Loucy (cell line): ENCODE results near the gene UBAC2.

Experiments
- H2AFZ ChIP-seq: fragments of 200-600 bp; sonication (generic); 2 replicates; pipeline ENCODE4 v1.6.0; 2016; ENCODE audit warnings: antibody characterized with exemption, mild to moderate bottlenecking, low read length, moderate library complexity
- H3F3A ChIP-seq: fragments of 200-600 bp; 2 replicates; pipeline ENCODE4 v1.6.0; 2016; ENCODE audit warnings: antibody characterized with exemption, low read depth, mild to moderate bottlenecking
- H3K27me3 ChIP-seq: fragments of 200-600 bp; sonication (generic); 2 replicates; pipeline ENCODE4 v1.6.1; 2014; ENCODE audit warnings: low read length, mild to moderate bottlenecking; ENCODE audit not compliant: insufficient read depth, poor library complexity, severe bottlenecking
- H3K36me3 ChIP-seq: fragments of 200-600 bp; sonication (generic); 2 replicates; pipeline ENCODE4 v1.6.1; 2016; ENCODE audit warnings: low read length; ENCODE audit not compliant: insufficient read depth
- H3K4me1 ChIP-seq: fragments of 200-600 bp; sonication (generic); 2 replicates; pipeline ENCODE4 v1.5.1; 2014; ENCODE audit warnings: low read length, mild to moderate bottlenecking; ENCODE audit not compliant: insufficient read depth, poor library complexity, severe bottlenecking
- H3K4me2 ChIP-seq: fragments of 200-600 bp; sonication (generic); 2 replicates; pipeline ENCODE4 v1.6.0; 2014; ENCODE audit warnings: antibody characterized with exemption, low read length, low read depth, mild to moderate bottlenecking; ENCODE audit not compliant: poor library complexity, severe bottlenecking
- H3K4me3 ChIP-seq: fragments of 200-600 bp; sonication (generic); 2 replicates; pipeline ENCODE4 v1.5.1; 2014; ENCODE audit warnings: low read length, mild to moderate bottlenecking, mixed read lengths; ENCODE audit not compliant: poor library complexity, severe bottlenecking
- H3K79me2 ChIP-seq: fragments of 200-600 bp; sonication (generic); 2 replicates; pipeline ENCODE4 v1.6.1; 2014; ENCODE audit warnings: low read length; ENCODE audit not compliant: insufficient read depth
- H3K9ac ChIP-seq: fragments of 200-600 bp; sonication (generic); 2 replicates; pipeline ENCODE4 v1.6.0; 2014; ENCODE audit warnings: mild to moderate bottlenecking, low read depth, low read length, moderate library complexity; ENCODE audit not compliant: poor library complexity, severe bottlenecking
- H3K9me2 ChIP-seq: fragments of 200-600 bp; sonication (generic); replicated peaks from 2 replicates; pipeline ENCODE4 v1.6.1; 2016; ENCODE audit warnings: low read depth, low read length, mixed read lengths
- H3K9me3 ChIP-seq: fragments of 200-600 bp; sonication (generic); 2 replicates; pipeline ENCODE4 v1.6.1; 2014; ENCODE audit warnings: mild to moderate bottlenecking, antibody characterized with exemption, low read length, low read depth; ENCODE audit not compliant: insufficient read depth
- H4K20me1 ChIP-seq: fragments of 200-600 bp; sonication (generic); 2 replicates; pipeline ENCODE4 v1.6.0; 2014; ENCODE audit warnings: antibody characterized with exemption, low read length, mild to moderate bottlenecking; ENCODE audit not compliant: insufficient read depth, poor library complexity, severe bottlenecking
- CTCF ChIP-seq: fragments of 200-600 bp; sonication (generic); conservative IDR thresholded peaks from 2 replicates; pipeline ENCODE4 v1.5.1; 2014; ENCODE audit warnings: mild to moderate bottlenecking, antibody characterized with exemption, low read length
- EZH2phosphoT487 ChIP-seq: fragments of 200-600 bp; IDR thresholded peaks from 2 replicates; pipeline ENCODE4 v1.6.1; 2018; ENCODE audit warnings: antibody characterized with exemption, mild to moderate bottlenecking, moderate library complexity, borderline replicate concordance

Gene UBAC2

GRCh38 chr13:99256283-99256682 lies 55.6 kb downstream of the UBAC2 start:
- H3K79me2 ChIP-seq: peaks cover 34% of the 10 kb centered on the region
- no peaks in the 10 kb centered on the region for H3F3A ChIP-seq
- peaks cover 47% of the 10 kb centered on the region; the same call in 1 of the 2 replicates for H3K36me3 ChIP-seq
- TF ChIP-seq CTCF (no peak), EZH2phosphoT487 (no peak)
- H3K9ac ChIP-seq: no peak overlapping the region
- H3K4me3 ChIP-seq: no peak overlapping the region
- no peaks in the 10 kb centered on the region for H3K27me3 ChIP-seq
- H3K4me2 ChIP-seq: no peak overlapping the region
- H2AFZ ChIP-seq: no peak overlapping the region
- H3K9me2 ChIP-seq: no peaks in the 10 kb centered on the region
- H3K9me3 ChIP-seq: no peaks in the 10 kb centered on the region
- H3K4me1 ChIP-seq: peaks cover 27% of the 10 kb centered on the region
- H4K20me1 ChIP-seq: no peaks in the 10 kb centered on the region

- H3F3A ChIP-seq: no peaks in the 10 kb centered on the region
- H3K4me3 ChIP-seq: no peak overlapping the region
- no peak overlapping the region for H3K4me2 ChIP-seq
- no peak overlapping the region for H2AFZ ChIP-seq
- no peaks in the 10 kb centered on the region for H3K9me2 ChIP-seq
- no peaks in the 10 kb centered on the region for H3K27me3 ChIP-seq
- peaks cover 48% of the 10 kb centered on the region; the same call in 1 of the 2 replicates for H3K36me3 ChIP-seq
- no peaks in the 10 kb centered on the region for H4K20me1 ChIP-seq
- peaks cover 34% of the 10 kb centered on the region for H3K79me2 ChIP-seq
- no peak overlapping the region for H3K9ac ChIP-seq
- TF ChIP-seq EZH2phosphoT487 (no peak), CTCF (no peak)
- peaks cover 30% of the 10 kb centered on the region for H3K4me1 ChIP-seq
- H3K9me3 ChIP-seq: no peaks in the 10 kb centered on the region
These were observed 56.1 kb downstream of the UBAC2 start for GRCh38 chr13:99256709-99257108.

GRCh38 chr13:99257291-99257690 lies 56.6 kb downstream of the UBAC2 start:
- H3K4me1 ChIP-seq: peaks cover 30% of the 10 kb centered on the region
- H3K4me3 ChIP-seq: no peak overlapping the region

More at GRCh38 chr13:99257291-99257690, 56.6 kb downstream of the UBAC2 start:
- Histone ChIP-seq H4K20me1 (no peaks in the 10 kb centered on the region), H3K36me3 (peaks cover 45% of the 10 kb centered on the region; the same call in 1 of the 2 replicates), H3K9me2 (no peaks in the 10 kb centered on the region), H3K79me2 (peaks cover 33% of the 10 kb centered on the region), H3K9me3 (no peaks in the 10 kb centered on the region), H3F3A (no peaks in the 10 kb centered on the region), H3K27me3 (no peaks in the 10 kb centered on the region), H2AFZ (no peak overlapping the region), H3K9ac (no peak overlapping the region), H3K4me2 (no peak overlapping the region)
- TF ChIP-seq EZH2phosphoT487 (no peak), CTCF (no peak)
